ENCODE measurements around the gene CCDC178. TPM values are rescaled to one million over a fixed set of nuclear protein-coding genes. Genes with fewer than 3 reads are reported as not detected.

Gene CCDC178
- total RNA-seq, 6 experiments from 2014 or later, result not detected

- no peak for DNase-seq
- Mint-ChIP-seq H3K36me3 (ENCODE audit: low read depth) (no peaks in the 10 kb centered on the region), H3K4me1 (ENCODE audit: low read depth) (no peaks in the 10 kb centered on the region), H3K27me3 (ENCODE audit: insufficient read depth) (no peaks in the 10 kb centered on the region), H3K9me3 (peaks cover 49% of the 10 kb centered on the region), H3K27ac (no peak overlapping the region), H3K4me3 (no peak overlapping the region)
- no peak for TF ChIP-seq CTCF (IDR thresholded peaks at IDR 0.05)
Measured at GRCh38 chr18:33375829-33376228, 64.7 kb downstream of the CCDC178 start.

- H3K9me3 Mint-ChIP-seq, result peaks cover 28% of the 10 kb centered on the region
- H3K27ac Mint-ChIP-seq, result no peak overlapping the region
Measured at GRCh38 chr18:33372442-33372841, 68.1 kb downstream of the CCDC178 start.

GRCh38 chr18:33369711-33370449, 70.6 kb downstream of the CCDC178 start:
- no peak for TF ChIP-seq CTCF (IDR thresholded peaks at IDR 0.05)
- no peak for DNase-seq
- H3K27me3 Mint-ChIP-seq (ENCODE audit: insufficient read depth), result no peaks in the 10 kb centered on the region
- no peak overlapping the region for H3K27ac Mint-ChIP-seq
- H3K4me3 Mint-ChIP-seq, result no peak overlapping the region
- H3K4me1 Mint-ChIP-seq (ENCODE audit: low read depth), result no peaks in the 10 kb centered on the region
- H3K9me3 Mint-ChIP-seq, result peaks cover 13% of the 10 kb centered on the region
- H3K36me3 Mint-ChIP-seq (ENCODE audit: low read depth), result no peaks in the 10 kb centered on the region

More at GRCh38 chr18:33372442-33372841, 68.1 kb downstream of the CCDC178 start:
- Mint-ChIP-seq H3K36me3 (ENCODE audit: low read depth) (no peaks in the 10 kb centered on the region), H3K4me3 (no peak overlapping the region), H3K4me1 (ENCODE audit: low read depth) (no peaks in the 10 kb centered on the region), H3K27me3 (ENCODE audit: insufficient read depth) (no peaks in the 10 kb centered on the region)
- no peak for TF ChIP-seq CTCF (IDR thresholded peaks at IDR 0.05)
- no peak for DNase-seq

- Mint-ChIP-seq H3K4me1 (ENCODE audit: low read depth) (no peaks in the 10 kb centered on the region), H3K9me3 (peaks cover 56% of the 10 kb centered on the region), H3K27ac (no peak overlapping the region), H3K27me3 (ENCODE audit: insufficient read depth) (no peaks in the 10 kb centered on the region), H3K4me3 (no peak overlapping the region), H3K36me3 (ENCODE audit: low read depth) (no peaks in the 10 kb centered on the region)
- DNase-seq, result no peak
- no peak for TF ChIP-seq CTCF (IDR thresholded peaks at IDR 0.05)
Measured at GRCh38 chr18:33356735-33357134, 83.8 kb downstream of the CCDC178 start.

- Mint-ChIP-seq H3K27me3 (ENCODE audit: insufficient read depth) (no peaks in the 10 kb centered on the region), H3K36me3 (ENCODE audit: low read depth) (no peaks in the 10 kb centered on the region), H3K4me3 (no peak overlapping the region), H3K9me3 (peaks cover 49% of the 10 kb centered on the region), H3K27ac (no peak overlapping the region), H3K4me1 (ENCODE audit: low read depth) (no peaks in the 10 kb centered on the region)
- DNase-seq, result no peak
- TF ChIP-seq CTCF (IDR thresholded peaks at IDR 0.05), result no peak
Measured at GRCh38 chr18:33355756-33356155, 84.8 kb downstream of the CCDC178 start.

Measured in HFFc6 (cell line).